GM15510 (cell line): ENCODE results near the gene LCLAT1.

ENCODE experiments used
- POLR2A ChIP-seq: IDR thresholded peaks from 3 replicates; pipeline ENCODE4 v1.6.1; 2011; ENCODE audit warnings: borderline replicate concordance; ENCODE audit not compliant: insufficient read length; ENCODE audit errors: extremely low read depth

Gene LCLAT1

GRCh38 chr2:30645081-30645744 is 198.2 kb downstream of the LCLAT1 start:
- TF ChIP-seq POLR2A = no peak

- TF ChIP-seq POLR2A = no peak
These were observed 198.7 kb downstream of the LCLAT1 start for GRCh38 chr2:30645745-30646119.

GRCh38 chr2:30647752-30648457 is 200.9 kb downstream of the LCLAT1 start:
- TF ChIP-seq POLR2A = no peak

GRCh38 chr2:30649278-30649677 is 202.2 kb downstream of the LCLAT1 start:
- TF ChIP-seq POLR2A = no peak

GRCh38 chr2:30649828-30650227 is 202.8 kb downstream of the LCLAT1 start:
- no peak for TF ChIP-seq POLR2A

- TF ChIP-seq POLR2A = no peak
These were observed 205.3 kb downstream of the LCLAT1 start for GRCh38 chr2:30652271-30652915.

- no peak for TF ChIP-seq POLR2A
These were observed 206.8 kb downstream of the LCLAT1 start for GRCh38 chr2:30653847-30654246.

- no peak for TF ChIP-seq POLR2A
These were observed 207.4 kb downstream of the LCLAT1 start for GRCh38 chr2:30654404-30654803.

- no peak for TF ChIP-seq POLR2A
These were observed 208.2 kb downstream of the LCLAT1 start for GRCh38 chr2:30655211-30655610.

GRCh38 chr2:30655660-30656059 is 208.6 kb downstream of the LCLAT1 start:
- no peak for TF ChIP-seq POLR2A

GRCh38 chr2:30656079-30656478 is 209.0 kb downstream of the LCLAT1 start:
- no peak for TF ChIP-seq POLR2A

GRCh38 chr2:30661173-30662107 is 214.4 kb downstream of the LCLAT1 start:
- no peak for TF ChIP-seq POLR2A

- TF ChIP-seq POLR2A = no peak
These were observed 215.5 kb downstream of the LCLAT1 start for GRCh38 chr2:30662268-30663131.

GRCh38 chr2:30663321-30663720 is 216.3 kb downstream of the LCLAT1 start:
- no peak for TF ChIP-seq POLR2A

GRCh38 chr2:30663806-30664205 is 216.8 kb downstream of the LCLAT1 start:
- no peak for TF ChIP-seq POLR2A
